Panc1 (cell line): ENCODE measurements around the gene KRT75. TPM values are rescaled to one million over a fixed set of nuclear protein-coding genes. Genes with fewer than 3 reads are reported as not detected.

Experiments used
- ATAC-seq: fragments of 200-7000 bp; cut with Tn5 transposase; 2 replicates; pipeline ENCODE4 v1.9.1; 2020; ENCODE audit warnings: mild to moderate bottlenecking, moderate library complexity
- BruUV-seq: library from RNA; stranded (reverse); fragments of 400-500 nt; replicated peaks from 2 replicates; lab custom pipeline; 2021; lab: Mats Ljungman, UMichigan
- CTCF ChIA-PET: fragments of 300-600 bp; sonication (Branson Sonifier 250); formaldehyde crosslinking; loops from one replicate; lab custom pipeline; 2022; ENCODE audit warnings: antibody characterized with exemption; lab: Charles Lee
- POLR2A ChIA-PET: fragments of 300-600 bp; sonication (Branson Sonifier 250); formaldehyde crosslinking; loops from one replicate; lab custom pipeline; 2022; ENCODE audit warnings: antibody characterized with exemption; lab: Charles Lee
- DNase-seq: peaks from one replicate; pipeline ENCODE4 v3.0.0-alpha.2; 2010; ENCODE audit warnings: low read depth, low spot score
- H3K27ac ChIP-seq: 2 replicates; pipeline ENCODE4 v1.5.1; 2011; ENCODE audit warnings: mild to moderate bottlenecking, low read length, inconsistent platforms
- H3K27me3 ChIP-seq: fragments of 200-500 bp; sonication (Bioruptor generic); 2 replicates; pipeline ENCODE4 v1.6.0; 2014; ENCODE audit warnings: low read length, inconsistent platforms; ENCODE audit not compliant: control insufficient read depth, insufficient read depth
- H3K36me3 ChIP-seq: fragments of 200-500 bp; sonication (Bioruptor generic); 2 replicates; pipeline ENCODE4 v1.5.1; 2014; ENCODE audit warnings: inconsistent platforms, mild to moderate bottlenecking, low read length, moderate library complexity; ENCODE audit not compliant: control insufficient read depth, insufficient read depth
- H3K4me1 ChIP-seq: 2 replicates; pipeline ENCODE4 v1.5.1; 2011; ENCODE audit warnings: inconsistent platforms, mild to moderate bottlenecking, low read length, moderate library complexity; ENCODE audit not compliant: control insufficient read depth, insufficient read depth
- H3K4me3 ChIP-seq, 2 experiments: 2 replicates each; pipeline ENCODE4 v1.5.1; 2011 to 2012; ENCODE audit warnings: low read depth in 2 of 2, low read length in 2 of 2, mild to moderate bottlenecking in 2 of 2, inconsistent platforms in 1 of 2, moderate library complexity in 1 of 2
- H3K9me3 ChIP-seq: fragments of 200-500 bp; sonication (Bioruptor generic); 2 replicates; pipeline ENCODE4 v1.5.1; 2014; ENCODE audit warnings: low read depth, mild to moderate bottlenecking, inconsistent platforms, low read length, moderate library complexity; ENCODE audit not compliant: control insufficient read depth, insufficient read depth
- CTCF ChIP-seq: fragments of 450-650 bp; IDR thresholded peaks from 2 replicates; pipeline ENCODE4 v1.5.1; 2017; ENCODE audit warnings: mild to moderate bottlenecking
- POLR2AphosphoS5 ChIP-seq: IDR thresholded peaks from 2 replicates; pipeline ENCODE4 v1.6.1; 2012; ENCODE audit warnings: mild to moderate bottlenecking, low read depth, low read length, moderate library complexity
- REST ChIP-seq, 2 experiments: IDR thresholded peaks; 2 replicates each; pipeline ENCODE4 v1.6.1; 2011 to 2012; ENCODE audit warnings: low read depth in 2 of 2, control low read depth in 1 of 2, low read length in 1 of 2, mild to moderate bottlenecking in 1 of 2, moderate library complexity in 1 of 2; ENCODE audit not compliant: insufficient read depth in 1 of 2
- SIN3A ChIP-seq: IDR thresholded peaks from 2 replicates; pipeline ENCODE4 v1.6.1; 2012; ENCODE audit warnings: low read depth, mild to moderate bottlenecking, low read length, moderate library complexity, borderline replicate concordance; ENCODE audit not compliant: insufficient read depth
- TCF7L2 ChIP-seq: IDR thresholded peaks from 2 replicates; pipeline ENCODE4 v1.6.1; 2011; ENCODE audit warnings: mild to moderate bottlenecking, low read depth, low read length, inconsistent platforms
- in situ Hi-C: cut with HindIII; loops from 2 replicates; pipeline ENCODE4 v1.10.0; 2016; ENCODE audit warnings: low sequenced_read_pairs, low pct_unique_long_range_greater_than_20kb
- intact Hi-C: fragments of 100-400 bp; cut with micrococcal nuclease; formaldehyde crosslinking; loops from one replicate; pipeline ENCODE4 v1.10.0; 2022; ENCODE audit not compliant: unreplicated experiment
- total RNA-seq: library from RNA; stranded (reverse); gene quantifications from one replicate; pipeline ENCODE4 v1.2.1, GENCODE V29; 2021; ENCODE audit not compliant: unreplicated experiment

KRT75 gene
- total RNA-seq, 1 experiment from 2014 or later: 0.15 TPM

GRCh38 chr12:52427083-52427482, 7.1 kb downstream of the KRT75 start:
- TF ChIP-seq TCF7L2: no peak
- no peak for TF ChIP-seq CTCF
- ChIA-PET POLR2A (no interaction called here), CTCF (interaction anchor here (0.6 kb wide), 1 partner anchor 522 kb away, joined by 6 read pairs; no protein-coding TSS in a partner anchor)
- no TSS peak for BruUV-seq
- in situ Hi-C loops (no loop called here), intact Hi-C loops (no loop called here)
- H3K27me3 ChIP-seq: peaks cover 21% of the 10 kb centered on the region
- no peaks in the 10 kb centered on the region for H3K36me3 ChIP-seq
- no peaks in the 10 kb centered on the region for H3K9me3 ChIP-seq
- H3K4me1 ChIP-seq: no peaks in the 10 kb centered on the region
- no peak for ATAC-seq
- DNase-seq: no peak
- H3K27ac ChIP-seq: no peak overlapping the region
- H3K4me3 ChIP-seq: no peak overlapping the region

- H3K27me3 ChIP-seq: peaks cover 13% of the 10 kb centered on the region
- H3K36me3 ChIP-seq: no peaks in the 10 kb centered on the region
- in situ Hi-C loops (no loop called here), intact Hi-C loops (no loop called here)
- ATAC-seq: no peak
- ChIA-PET POLR2A (no interaction called here), CTCF (no interaction called here)
- H3K27ac ChIP-seq: no peak overlapping the region
- no peak overlapping the region for H3K4me3 ChIP-seq
- no peaks in the 10 kb centered on the region for H3K9me3 ChIP-seq
- DNase-seq: no peak
- H3K4me1 ChIP-seq: no peaks in the 10 kb centered on the region
- no peak for TF ChIP-seq TCF7L2
- no peak for TF ChIP-seq CTCF
- no peak for TF ChIP-seq SIN3A
- no peak for TF ChIP-seq REST (IDR thresholded peaks at IDR 0.05; ENCODE audit: insufficient read depth in 1 of 2, low read depth in 2 of 2, low read length in 1 of 2)
- TF ChIP-seq POLR2AphosphoS5: no peak
- BruUV-seq: no TSS peak
These were observed 8.1 kb downstream of the KRT75 start for GRCh38 chr12:52426034-52426433.
